ENCODE measurements around the gene ZBTB34. TPM values are rescaled to one million over a fixed set of nuclear protein-coding genes. Genes with fewer than 3 reads are reported as not detected.
A peak's percentile ranks its signal among the peaks of the same experiment; 100 is the strongest.

ZBTB34 gene
- total RNA-seq, 1 donor from 2014 or later = 6.7 TPM

- intact Hi-C loops (cut with micrococcal nuclease) = no loop called here
- DNase-seq (ENCODE audit: low spot score) = no peak
- H3K27me3 Mint-ChIP-seq (ENCODE audit: low read depth) = peaks cover 39% of the 10 kb centered on the region
These were observed 9.1 kb upstream of the ZBTB34 start for GRCh38 chr9:126851286-126851880.

GRCh38 chr9:126852086-126852688 is 8.3 kb upstream of the ZBTB34 start:
- H3K4me3 Mint-ChIP-seq (ENCODE audit: low read depth) = no peak overlapping the region
- no peak for DNase-seq (ENCODE audit: low spot score)
- H3K27ac Mint-ChIP-seq = no peak overlapping the region
- H3K9me3 Mint-ChIP-seq = no peaks in the 10 kb centered on the region
- H3K27me3 Mint-ChIP-seq (ENCODE audit: low read depth) = peaks cover 43% of the 10 kb centered on the region
- H3K4me1 Mint-ChIP-seq (ENCODE audit: low read depth) = peaks cover 2% of the 10 kb centered on the region
- H3K36me3 Mint-ChIP-seq (ENCODE audit: low read depth) = no peaks in the 10 kb centered on the region
- intact Hi-C loops (cut with micrococcal nuclease) = no loop called here

More at GRCh38 chr9:126851286-126851880, 9.1 kb upstream of the ZBTB34 start:
- H3K4me1 Mint-ChIP-seq (ENCODE audit: low read depth) = peaks cover 2% of the 10 kb centered on the region
- no peaks in the 10 kb centered on the region for H3K36me3 Mint-ChIP-seq (ENCODE audit: low read depth)
- H3K27ac Mint-ChIP-seq = no peak overlapping the region
- H3K4me3 Mint-ChIP-seq (ENCODE audit: low read depth) = no peak overlapping the region
- no peaks in the 10 kb centered on the region for H3K9me3 Mint-ChIP-seq

- intact Hi-C loops (cut with micrococcal nuclease) = no loop called here
These were observed 6.8 kb upstream of the ZBTB34 start for GRCh38 chr9:126853667-126854066.

GRCh38 chr9:126854734-126855133 is 5.7 kb upstream of the ZBTB34 start:
- H3K4me3 Mint-ChIP-seq (ENCODE audit: low read depth) = no peak overlapping the region
- DNase-seq (ENCODE audit: low spot score) = no peak
- intact Hi-C loops (cut with micrococcal nuclease) = no loop called here
- H3K27ac Mint-ChIP-seq = no peak overlapping the region
- peaks cover 53% of the 10 kb centered on the region for H3K27me3 Mint-ChIP-seq (ENCODE audit: low read depth)
- H3K9me3 Mint-ChIP-seq = no peaks in the 10 kb centered on the region
- H3K36me3 Mint-ChIP-seq (ENCODE audit: low read depth) = no peaks in the 10 kb centered on the region
- peaks cover 3% of the 10 kb centered on the region for H3K4me1 Mint-ChIP-seq (ENCODE audit: low read depth)

More at GRCh38 chr9:126853667-126854066, 6.8 kb upstream of the ZBTB34 start:
- Mint-ChIP-seq H3K4me3 (ENCODE audit: low read depth) (no peak overlapping the region), H3K27ac (no peak overlapping the region), H3K36me3 (ENCODE audit: low read depth) (no peaks in the 10 kb centered on the region), H3K27me3 (ENCODE audit: low read depth) (peaks cover 51% of the 10 kb centered on the region), H3K9me3 (no peaks in the 10 kb centered on the region), H3K4me1 (ENCODE audit: low read depth) (no peaks in the 10 kb centered on the region)
- DNase-seq (ENCODE audit: low spot score) = no peak

GRCh38 chr9:126856326-126856877 is 4.0 kb upstream of the ZBTB34 start:
- peaks cover 5% of the 10 kb centered on the region for H3K4me1 Mint-ChIP-seq (ENCODE audit: low read depth)
- intact Hi-C loops (cut with micrococcal nuclease) = no loop called here
- DNase-seq (ENCODE audit: low spot score) = no peak
- H3K27me3 Mint-ChIP-seq (ENCODE audit: low read depth) = peaks cover 50% of the 10 kb centered on the region
- no peaks in the 10 kb centered on the region for H3K36me3 Mint-ChIP-seq (ENCODE audit: low read depth)
- no peaks in the 10 kb centered on the region for H3K9me3 Mint-ChIP-seq
- H3K4me3 Mint-ChIP-seq (ENCODE audit: low read depth) = no peak overlapping the region
- no peak overlapping the region for H3K27ac Mint-ChIP-seq

- H3K4me3 Mint-ChIP-seq (ENCODE audit: low read depth) = no peak overlapping the region
These were observed 3.0 kb upstream of the ZBTB34 start for GRCh38 chr9:126857261-126857960.

GRCh38 chr9:126859111-126859510 is 1.3 kb upstream of the ZBTB34 start:
- Mint-ChIP-seq H3K27ac (no peak overlapping the region), H3K4me3 (ENCODE audit: low read depth) (peak overlapping the region; percentile 76), H3K36me3 (ENCODE audit: low read depth) (peaks cover 6% of the 10 kb centered on the region), H3K9me3 (no peaks in the 10 kb centered on the region), H3K27me3 (ENCODE audit: low read depth) (peaks cover 35% of the 10 kb centered on the region), H3K4me1 (ENCODE audit: low read depth) (peaks cover 18% of the 10 kb centered on the region)
- intact Hi-C loops (cut with micrococcal nuclease) = no loop called here
- DNase-seq (ENCODE audit: low spot score) = no peak

More at GRCh38 chr9:126857261-126857960, 3.0 kb upstream of the ZBTB34 start:
- DNase-seq (ENCODE audit: low spot score) = no peak
- no peaks in the 10 kb centered on the region for H3K9me3 Mint-ChIP-seq
- no peaks in the 10 kb centered on the region for H3K36me3 Mint-ChIP-seq (ENCODE audit: low read depth)
- intact Hi-C loops (cut with micrococcal nuclease) = no loop called here
- peaks cover 43% of the 10 kb centered on the region for H3K27me3 Mint-ChIP-seq (ENCODE audit: low read depth)
- no peak overlapping the region for H3K27ac Mint-ChIP-seq
- peaks cover 14% of the 10 kb centered on the region for H3K4me1 Mint-ChIP-seq (ENCODE audit: low read depth)

GRCh38 chr9:126860757-126861466 is 473 bp downstream of the ZBTB34 start:
- intact Hi-C loops (cut with micrococcal nuclease) = loop anchor here (2.0 kb wide), 1 partner anchor 56 kb away; the partner anchor contains the start of gene ZBTB43
- no peak for DNase-seq (ENCODE audit: low spot score)
- Mint-ChIP-seq H3K4me3 (ENCODE audit: low read depth) (peak overlapping the region; percentile 84), H3K36me3 (ENCODE audit: low read depth) (peaks cover 13% of the 10 kb centered on the region), H3K27me3 (ENCODE audit: low read depth) (peaks cover 22% of the 10 kb centered on the region), H3K9me3 (no peaks in the 10 kb centered on the region), H3K27ac (no peak overlapping the region), H3K4me1 (ENCODE audit: low read depth) (peaks cover 18% of the 10 kb centered on the region)

GRCh38 chr9:126861707-126862103 is 1.3 kb downstream of the ZBTB34 start:
- intact Hi-C loops (cut with micrococcal nuclease) = loop anchor here (2.0 kb wide), 1 partner anchor 57 kb away; the partner anchor contains the start of gene ZBTB43
- Mint-ChIP-seq H3K36me3 (ENCODE audit: low read depth) (peaks cover 21% of the 10 kb centered on the region), H3K27ac (peak overlapping the region; percentile 54), H3K4me3 (ENCODE audit: low read depth) (peak overlapping the region; percentile 84), H3K4me1 (ENCODE audit: low read depth) (peaks cover 18% of the 10 kb centered on the region), H3K9me3 (no peaks in the 10 kb centered on the region), H3K27me3 (ENCODE audit: low read depth) (peaks cover 15% of the 10 kb centered on the region)
- DNase-seq (ENCODE audit: low spot score) = no peak

- peaks cover 12% of the 10 kb centered on the region for H3K27me3 Mint-ChIP-seq (ENCODE audit: low read depth)
- DNase-seq (ENCODE audit: low spot score) = no peak
- intact Hi-C loops (cut with micrococcal nuclease) = no loop called here
- H3K9me3 Mint-ChIP-seq = no peaks in the 10 kb centered on the region
- H3K4me3 Mint-ChIP-seq (ENCODE audit: low read depth) = peak overlapping the region; percentile 84
- H3K27ac Mint-ChIP-seq = no peak overlapping the region
- H3K4me1 Mint-ChIP-seq (ENCODE audit: low read depth) = peaks cover 18% of the 10 kb centered on the region
- H3K36me3 Mint-ChIP-seq (ENCODE audit: low read depth) = peaks cover 26% of the 10 kb centered on the region
These were observed 1.8 kb downstream of the ZBTB34 start for GRCh38 chr9:126862104-126862761.

- no peak for DNase-seq (ENCODE audit: low spot score)
- intact Hi-C loops (cut with micrococcal nuclease) = no loop called here
- Mint-ChIP-seq H3K27ac (no peak overlapping the region), H3K27me3 (ENCODE audit: low read depth) (no peaks in the 10 kb centered on the region), H3K4me3 (ENCODE audit: low read depth) (no peak overlapping the region), H3K9me3 (no peaks in the 10 kb centered on the region), H3K36me3 (ENCODE audit: low read depth) (peaks cover 40% of the 10 kb centered on the region), H3K4me1 (ENCODE audit: low read depth) (peaks cover 16% of the 10 kb centered on the region)
These were observed 4.3 kb downstream of the ZBTB34 start for GRCh38 chr9:126864771-126865170.

GRCh38 chr9:126869368-126869767 is 8.9 kb downstream of the ZBTB34 start:
- intact Hi-C loops (cut with micrococcal nuclease) = no loop called here
- DNase-seq (ENCODE audit: low spot score) = no peak
- no peak overlapping the region for H3K27ac Mint-ChIP-seq
- peaks cover 8% of the 10 kb centered on the region for H3K4me1 Mint-ChIP-seq (ENCODE audit: low read depth)
- peaks cover 32% of the 10 kb centered on the region for H3K36me3 Mint-ChIP-seq (ENCODE audit: low read depth)
- H3K9me3 Mint-ChIP-seq = no peaks in the 10 kb centered on the region
- H3K4me3 Mint-ChIP-seq (ENCODE audit: low read depth) = no peak overlapping the region
- H3K27me3 Mint-ChIP-seq (ENCODE audit: low read depth) = no peaks in the 10 kb centered on the region
